Fibroblast of skin of left biceps (primary cell): ENCODE results near the gene MOGAT1.
"Not testable (repeated sequence)": the region's sequence is repeated elsewhere in the genome, so short reads cannot be mapped to it uniquely, and the experiment has no call there.

ENCODE experiments used
- DNase-seq, 2 experiments: peaks; one replicate each; pipeline ENCODE4 v3.0.0-alpha.2; 2013; ENCODE audit warnings: low read depth in 2 of 2

Gene MOGAT1

GRCh38 chr2:222670191-222671038 lies 1.0 kb upstream of the MOGAT1 start:
- DNase-seq = no peak

GRCh38 chr2:222672068-222672401 lies 577 bp downstream of the MOGAT1 start:
- DNase-seq = no peak

DNA sequence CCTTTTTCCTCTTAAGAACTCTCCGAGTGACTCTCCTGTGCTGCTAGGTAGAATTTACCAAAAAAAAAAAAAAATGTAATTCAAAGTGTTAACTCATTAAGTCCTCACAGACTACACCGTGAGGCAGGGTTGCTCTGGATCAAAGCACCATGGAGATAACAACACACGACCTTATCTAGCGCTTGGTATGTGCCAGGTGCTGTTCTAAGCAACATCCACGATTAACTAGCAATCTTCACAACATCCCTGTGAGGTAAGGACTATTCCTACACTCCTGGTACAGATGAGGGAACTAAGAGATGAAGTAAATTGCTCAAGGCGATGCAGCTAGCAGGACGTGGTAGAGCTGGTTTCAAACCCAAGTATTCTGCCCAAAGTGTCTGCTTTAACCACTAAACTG lies 1.8 kb downstream of the MOGAT1 start:
- DNase-seq = no peak

GRCh38 chr2:222673883-222674282 lies 2.4 kb downstream of the MOGAT1 start:
- no peak for DNase-seq

GRCh38 chr2:222677981-222678380 lies 6.5 kb downstream of the MOGAT1 start:
- no peak for DNase-seq

GRCh38 chr2:222683805-222684204 lies 12.3 kb downstream of the MOGAT1 start:
- no peak for DNase-seq

GRCh38 chr2:222686086-222686750 lies 14.8 kb downstream of the MOGAT1 start:
- DNase-seq = no peak

DNA sequence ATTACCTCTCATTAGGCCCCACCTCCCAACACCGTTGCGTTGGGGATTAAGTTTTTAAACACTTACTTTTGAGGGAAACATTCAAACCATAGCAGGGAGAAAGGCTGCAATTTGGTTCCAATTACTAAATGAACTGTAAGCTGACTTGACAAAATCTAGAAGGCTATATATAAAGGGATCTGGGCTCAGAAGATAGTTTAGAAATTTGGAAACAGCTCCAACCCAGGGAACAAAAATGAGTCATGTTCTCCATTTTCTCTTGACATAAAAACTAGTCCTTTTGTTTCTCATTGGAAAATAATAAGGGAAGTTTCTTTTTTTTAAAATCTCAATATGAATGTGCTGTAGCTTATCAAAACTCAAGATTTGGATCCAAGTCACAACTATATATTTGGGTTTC lies 17.5 kb downstream of the MOGAT1 start:
- no peak for DNase-seq

GRCh38 chr2:222689322-222689721 lies 17.9 kb downstream of the MOGAT1 start:
- DNase-seq = no peak

DNA sequence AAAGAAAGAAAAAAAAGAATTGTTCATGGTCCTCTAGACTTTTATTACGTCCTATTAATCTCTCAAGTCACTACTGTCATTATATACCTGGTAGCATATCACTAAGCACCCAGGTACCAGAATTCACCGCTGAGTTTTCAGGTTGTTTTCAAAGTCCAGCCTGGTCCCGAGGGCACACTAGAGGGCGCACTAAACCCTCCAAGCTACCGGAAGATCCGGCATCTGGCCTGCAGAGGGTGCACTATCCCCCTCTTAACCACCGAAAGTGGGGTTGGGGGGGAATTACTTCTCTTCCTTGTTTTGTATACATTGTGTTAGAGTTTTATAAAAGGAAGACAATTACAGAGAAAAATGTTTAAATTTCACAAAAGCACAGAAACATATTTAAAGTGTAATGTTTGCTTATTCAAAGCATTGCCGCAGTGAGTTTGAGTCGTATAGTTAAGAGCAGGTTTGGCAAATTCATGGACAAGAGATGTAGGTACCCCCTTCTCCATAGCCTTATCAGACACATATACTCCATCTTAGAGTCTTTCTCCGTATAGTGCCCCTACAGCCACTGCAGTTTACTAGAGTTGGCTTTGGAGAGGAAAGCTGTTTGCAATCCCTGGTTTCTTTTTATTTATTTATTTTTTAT lies 19.2 kb downstream of the MOGAT1 start:
- peak in 1 of 2 experiments; percentile 30 for DNase-seq

GRCh38 chr2:222693413-222693812 lies 22.0 kb downstream of the MOGAT1 start:
- not testable (repeated sequence) for DNase-seq

- DNase-seq = no peak
Measured at GRCh38 chr2:222693837-222694236, 22.4 kb downstream of the MOGAT1 start.

DNA sequence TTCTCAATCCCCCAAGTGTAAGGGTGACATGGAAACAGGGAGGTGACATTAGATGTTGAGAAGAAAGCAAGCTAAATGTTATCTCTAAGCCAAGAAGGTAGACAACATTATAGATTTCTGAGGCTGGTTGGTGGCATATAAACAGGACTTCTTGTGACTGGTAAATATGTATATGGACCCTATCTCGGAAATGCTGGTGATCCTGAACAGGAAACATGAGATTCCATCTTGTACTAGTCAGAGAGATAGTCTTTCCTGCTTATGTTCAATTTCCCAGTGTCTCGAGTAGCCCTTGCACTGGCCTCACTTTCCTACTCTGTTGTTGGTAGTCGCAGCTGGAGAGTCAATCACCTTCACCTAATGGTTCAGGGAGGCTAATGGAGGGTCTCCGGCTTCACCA lies 26.8 kb downstream of the MOGAT1 start:
- no peak for DNase-seq

DNA sequence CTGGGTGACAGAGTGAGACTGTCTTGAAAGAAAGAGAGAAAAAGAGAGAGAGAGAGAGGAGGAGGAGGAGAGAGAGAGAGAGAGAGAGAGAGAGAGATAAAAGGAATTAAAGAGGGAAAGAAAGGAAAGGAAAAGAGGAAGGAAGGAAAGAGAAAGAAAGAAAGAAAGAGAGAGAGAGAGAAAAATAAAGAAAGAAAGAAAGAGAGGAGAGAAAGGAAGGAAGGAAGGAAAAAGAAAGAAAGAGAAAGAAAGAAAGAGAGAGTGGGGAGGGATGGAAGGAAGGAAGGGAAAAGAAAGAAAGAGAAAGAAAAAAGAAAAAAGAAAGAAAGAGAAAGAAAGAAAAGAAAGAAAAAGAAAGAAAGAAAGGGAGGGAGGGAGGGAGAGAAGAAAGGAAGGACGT lies 29.8 kb downstream of the MOGAT1 start:
- no peak for DNase-seq

- no peak for DNase-seq
Measured at GRCh38 chr2:222701721-222702131, 30.3 kb downstream of the MOGAT1 start.

DNA sequence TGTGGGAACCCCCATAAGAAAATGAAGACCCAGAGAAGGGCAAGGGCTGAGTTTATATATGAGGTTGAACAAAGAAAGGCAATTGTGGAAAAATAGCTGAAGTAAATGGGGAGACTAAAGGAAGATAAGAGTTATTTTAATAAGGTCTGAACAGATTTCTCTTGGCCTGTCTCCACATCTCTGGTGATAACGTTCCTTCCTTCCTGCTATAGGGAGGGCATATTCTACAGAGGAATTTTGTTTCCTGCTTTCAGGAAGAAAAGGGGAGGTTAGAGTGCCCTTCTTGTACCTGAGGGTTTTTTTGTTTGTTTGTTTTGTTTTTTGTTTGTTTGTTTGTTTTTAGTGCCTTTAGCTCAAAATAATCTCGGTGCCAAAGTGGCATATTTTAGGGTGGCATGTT lies 31.6 kb downstream of the MOGAT1 start:
- no peak for DNase-seq

DNA sequence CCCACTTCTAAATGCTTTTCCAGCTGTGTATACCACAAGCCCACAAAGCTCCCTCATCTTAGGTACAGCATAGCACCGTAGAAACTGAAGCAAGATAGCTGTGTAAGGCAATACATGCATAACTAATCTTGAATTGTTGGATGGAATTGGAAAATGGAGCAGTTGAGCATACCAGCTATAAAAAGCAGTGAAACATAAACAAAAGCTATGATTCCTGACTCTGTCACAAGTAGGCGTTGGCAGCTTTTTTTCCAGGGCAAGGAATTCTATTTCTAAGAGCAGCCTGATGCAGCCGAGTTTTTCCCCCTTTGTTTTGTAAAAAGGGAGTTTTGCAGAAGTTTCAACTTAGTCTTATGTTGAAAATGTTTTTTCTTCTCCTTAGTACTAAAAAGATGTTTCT lies 32.4 kb downstream of the MOGAT1 start:
- no peak for DNase-seq

DNA sequence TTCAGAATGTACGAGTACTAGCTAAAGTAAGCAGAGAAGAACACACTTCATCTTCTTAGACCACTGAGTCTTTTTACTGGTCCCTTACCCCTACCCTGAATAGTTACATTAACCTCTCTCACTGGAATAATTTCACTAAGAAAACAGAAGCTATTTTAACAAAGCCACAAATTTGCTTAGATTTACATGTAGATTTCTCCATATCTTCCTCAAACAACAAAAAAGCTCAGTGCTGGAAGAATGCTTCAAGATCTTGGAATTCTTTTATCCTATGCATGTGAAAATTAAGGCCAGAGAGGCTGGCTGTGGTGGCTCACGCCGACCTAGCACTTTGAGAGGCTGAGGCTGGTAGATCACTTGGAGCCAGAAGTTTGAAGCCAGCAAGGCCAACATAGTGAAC lies 35.2 kb downstream of the MOGAT1 start:
- DNase-seq = no peak

- DNase-seq = no peak
Measured at GRCh38 chr2:222707102-222707688, 35.7 kb downstream of the MOGAT1 start.

GRCh38 chr2:222707689-222708273 lies 36.3 kb downstream of the MOGAT1 start:
- peak in 1 of 2 experiments; percentile 34 for DNase-seq

- no peak for DNase-seq
Measured at GRCh38 chr2:222708274-222708710, 36.8 kb downstream of the MOGAT1 start.
